Midbrain (tissue), 1 donor: ENCODE data around the gene RD3L.
"Not testable (repeated sequence)": the region's sequence is repeated elsewhere in the genome, so short reads cannot be mapped to it uniquely, and the experiment has no call there.

ENCODE experiments used
- DNase-seq: peaks from one replicate; lab custom pipeline; 2025; lab: John Stamatoyannopoulos, UW

The RD3L gene

DNA sequence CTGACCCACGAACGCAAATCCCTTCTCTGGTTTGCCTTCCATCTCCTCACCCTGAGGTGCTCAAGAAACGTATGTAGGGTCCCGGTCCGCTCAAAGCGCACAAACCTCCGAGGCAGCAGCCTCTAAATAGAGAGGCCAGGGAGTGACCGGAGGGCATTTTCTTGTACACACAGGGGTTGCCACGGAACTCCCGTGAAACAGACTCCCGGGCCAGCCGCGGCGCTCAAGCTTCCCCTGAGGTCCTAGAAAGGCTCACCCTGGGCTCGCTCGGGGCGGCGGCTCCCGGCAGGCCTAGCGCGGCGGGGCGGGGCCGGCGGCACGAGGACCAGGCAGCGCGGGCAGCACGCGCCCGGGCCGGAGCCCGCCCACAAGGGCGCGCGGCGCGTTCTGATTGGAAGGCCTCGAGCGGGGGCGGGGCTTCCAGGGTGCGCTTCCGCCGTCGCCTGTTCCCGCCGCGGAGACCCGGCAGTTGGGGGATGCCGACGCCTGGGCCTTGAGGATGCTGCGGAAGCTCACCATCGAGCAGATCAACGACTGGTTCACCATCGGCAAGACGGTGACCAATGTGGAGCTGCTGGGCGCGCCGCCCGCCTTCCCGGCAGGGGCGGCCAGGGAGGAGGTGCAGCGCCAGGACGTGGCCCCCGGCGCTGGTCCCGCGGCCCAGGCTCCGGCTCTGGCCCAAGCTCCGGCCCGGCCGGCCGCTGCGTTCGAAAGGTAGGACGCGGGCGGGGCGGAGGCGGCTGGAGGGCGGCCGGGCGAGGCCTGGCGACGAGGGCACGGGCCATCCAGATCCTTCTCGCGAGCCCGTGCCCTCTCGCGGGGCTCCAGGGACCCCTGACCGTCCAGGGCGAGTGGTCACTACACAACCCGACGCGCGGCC lies 14.1 kb downstream of the RD3L start, which contains the start of gene TDRD9:
Gene TDRD9, plus strand, starts transcription at position 446 of the 880 bp plus-strand sequence. Its CDS starts 54 bp downstream, at position 500.
- DNase-seq, result no peak

- DNase-seq, result no peak
Measured at GRCh38 chr14:103927566-103927965, 14.8 kb downstream of the RD3L start.

DNA sequence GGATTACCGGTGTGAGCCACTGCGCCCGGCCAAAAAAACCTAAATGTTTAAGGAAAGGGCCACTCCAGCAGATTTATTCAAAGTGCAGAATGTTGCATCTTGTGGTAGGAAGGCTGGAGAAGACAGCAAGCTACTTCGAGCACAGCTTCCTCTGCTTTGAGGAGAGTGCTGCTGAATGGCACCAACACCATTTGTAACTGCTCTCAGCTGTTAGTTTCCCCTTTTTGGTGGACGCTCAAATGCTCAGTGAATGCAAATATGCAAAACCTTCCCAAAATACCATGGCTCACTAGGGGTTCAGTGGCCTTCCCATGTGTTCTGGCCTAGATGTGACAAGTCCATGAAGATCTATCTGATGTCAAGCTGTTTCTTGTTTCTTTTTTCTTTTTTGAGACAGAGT lies 17.0 kb downstream of the RD3L start:
- no peak for DNase-seq

DNA sequence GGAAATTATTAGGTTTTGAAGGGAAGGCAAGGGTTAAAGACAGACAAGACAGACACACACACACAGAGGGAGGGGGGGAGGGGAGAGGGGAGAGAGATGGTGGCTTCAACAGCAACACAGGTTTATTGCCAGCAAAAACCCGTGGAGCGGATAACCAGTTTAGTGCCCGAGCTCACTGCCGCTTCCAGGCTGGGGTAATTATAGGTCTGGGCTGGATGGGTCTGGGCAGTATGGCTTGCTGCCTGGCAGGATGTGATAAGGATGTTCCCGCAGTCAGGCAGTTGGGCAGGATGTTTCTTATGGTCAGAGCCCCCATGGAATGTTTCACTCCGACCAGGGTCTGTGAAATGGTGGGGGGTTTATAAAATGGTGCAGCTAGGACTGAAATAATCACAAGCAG lies 18.5 kb downstream of the RD3L start:
- DNase-seq, result no peak

- DNase-seq, result not testable (repeated sequence)
Measured at GRCh38 chr14:103921855-103922200, 20.5 kb downstream of the RD3L start.

DNA sequence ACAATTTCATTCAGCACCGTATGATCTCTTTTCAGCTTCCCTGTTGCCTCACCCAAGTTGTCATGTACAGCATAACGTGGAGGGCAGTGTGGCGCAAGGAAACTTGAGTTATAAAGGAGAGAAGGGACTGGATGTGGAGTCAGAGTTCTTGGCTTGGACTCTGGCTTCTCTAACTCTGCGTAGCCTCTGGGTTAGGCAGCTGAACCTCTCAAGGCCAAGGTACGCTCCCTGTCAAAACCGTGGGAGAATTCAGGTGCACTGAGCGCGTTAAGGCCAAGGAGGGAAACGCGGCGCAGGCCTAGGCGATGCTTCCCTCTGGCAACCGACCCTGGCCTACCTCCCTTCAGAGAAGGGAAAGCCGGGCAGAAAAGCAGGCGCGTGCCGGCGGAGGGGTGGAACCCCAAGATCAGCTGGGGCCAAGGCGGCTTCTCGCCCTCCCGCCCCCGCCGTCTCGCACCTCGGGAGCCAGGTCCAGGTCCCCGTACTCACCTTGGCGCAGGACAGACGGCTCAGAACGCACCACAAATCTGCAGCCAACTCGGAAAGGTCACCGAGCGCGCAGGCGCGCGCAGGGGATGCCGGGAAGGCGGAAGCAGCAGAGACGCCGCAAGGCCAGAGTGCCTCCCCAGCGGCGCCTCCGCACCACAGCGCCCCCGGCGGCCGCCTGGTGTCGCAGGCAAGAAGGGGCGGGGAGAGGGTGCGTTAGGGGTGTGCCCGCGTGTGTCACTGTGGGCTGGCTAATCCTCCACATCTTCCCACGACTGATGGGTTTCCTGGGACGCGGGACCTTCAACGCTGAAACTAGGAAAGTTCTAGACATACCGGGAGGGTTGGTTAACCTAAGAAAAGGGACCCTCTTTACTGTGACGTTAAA lies 21.1 kb downstream of the RD3L start:
- DNase-seq, result peak; percentile 95

DNA sequence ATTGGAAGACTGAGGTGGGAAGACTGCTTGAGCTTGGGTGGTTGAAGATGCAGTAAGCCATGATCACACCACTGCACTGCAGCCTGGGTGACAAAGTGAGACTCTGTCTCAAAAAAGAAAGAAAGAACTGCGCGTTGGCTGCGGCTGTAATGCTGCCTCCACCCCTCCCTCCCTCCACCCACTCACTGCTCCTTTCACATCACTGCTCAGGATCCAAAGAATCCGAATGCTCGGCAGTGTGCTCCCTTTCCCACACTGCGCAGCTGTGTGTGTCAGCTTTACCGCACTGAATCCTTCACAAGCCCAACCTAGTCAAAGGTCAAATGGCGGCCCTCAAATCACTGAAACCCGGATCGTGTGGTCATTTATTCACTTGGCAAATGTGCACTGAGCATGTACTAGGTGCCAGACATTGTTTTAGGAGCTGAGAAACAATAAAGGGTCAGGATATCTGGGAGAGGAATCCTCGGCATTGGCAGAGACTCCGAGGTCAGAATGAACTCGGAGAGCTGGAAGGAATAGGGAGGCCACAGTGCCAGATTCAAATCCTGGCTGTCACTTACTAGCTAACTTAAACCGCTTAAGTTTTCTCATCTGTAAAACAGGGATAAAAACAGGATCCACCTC lies 25.6 kb downstream of the RD3L start:
- no peak for DNase-seq

DNA sequence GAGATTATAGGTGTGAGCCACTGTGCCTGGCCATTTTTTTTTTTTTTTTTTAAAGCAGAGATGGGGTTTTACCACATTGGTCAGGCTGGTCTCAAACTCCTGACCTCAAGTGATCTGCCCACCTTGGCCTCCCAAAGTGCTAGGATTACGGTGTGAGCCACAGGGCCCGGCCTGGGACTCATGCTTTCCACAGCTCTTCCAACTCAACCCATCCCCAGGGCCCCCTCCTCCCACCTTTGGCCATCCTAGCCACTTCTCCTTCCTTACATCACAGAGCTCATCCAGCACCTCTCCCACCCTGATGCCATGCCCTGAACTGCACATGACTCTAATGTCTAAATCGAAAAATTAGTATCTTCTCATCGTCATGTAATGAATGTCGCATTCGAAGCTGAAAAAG lies 26.7 kb downstream of the RD3L start:
- no peak for DNase-seq

DNA sequence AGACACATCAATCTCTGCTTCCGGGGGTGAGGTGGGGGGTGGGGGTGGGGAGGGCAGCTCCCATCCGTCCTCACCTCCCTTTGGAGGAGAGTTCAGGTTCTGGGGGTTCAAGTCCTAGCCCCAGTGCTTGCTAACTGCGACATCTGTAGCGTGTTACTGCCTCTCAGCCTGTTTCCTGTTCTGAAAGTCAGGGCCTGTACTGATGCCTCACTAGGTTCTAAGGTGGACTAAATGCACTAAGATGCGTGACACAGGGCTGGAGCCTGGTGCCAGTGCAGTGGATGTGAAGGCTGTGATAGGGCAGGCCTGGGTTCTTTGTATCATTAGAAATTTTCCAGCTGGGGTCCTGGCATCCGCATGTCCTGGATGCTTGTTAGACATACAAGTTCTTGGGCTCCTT lies 31.3 kb downstream of the RD3L start:
- no peak for DNase-seq

- peak; percentile 50 for DNase-seq
Measured at GRCh38 chr14:103910262-103910935, 31.9 kb downstream of the RD3L start.

DNA sequence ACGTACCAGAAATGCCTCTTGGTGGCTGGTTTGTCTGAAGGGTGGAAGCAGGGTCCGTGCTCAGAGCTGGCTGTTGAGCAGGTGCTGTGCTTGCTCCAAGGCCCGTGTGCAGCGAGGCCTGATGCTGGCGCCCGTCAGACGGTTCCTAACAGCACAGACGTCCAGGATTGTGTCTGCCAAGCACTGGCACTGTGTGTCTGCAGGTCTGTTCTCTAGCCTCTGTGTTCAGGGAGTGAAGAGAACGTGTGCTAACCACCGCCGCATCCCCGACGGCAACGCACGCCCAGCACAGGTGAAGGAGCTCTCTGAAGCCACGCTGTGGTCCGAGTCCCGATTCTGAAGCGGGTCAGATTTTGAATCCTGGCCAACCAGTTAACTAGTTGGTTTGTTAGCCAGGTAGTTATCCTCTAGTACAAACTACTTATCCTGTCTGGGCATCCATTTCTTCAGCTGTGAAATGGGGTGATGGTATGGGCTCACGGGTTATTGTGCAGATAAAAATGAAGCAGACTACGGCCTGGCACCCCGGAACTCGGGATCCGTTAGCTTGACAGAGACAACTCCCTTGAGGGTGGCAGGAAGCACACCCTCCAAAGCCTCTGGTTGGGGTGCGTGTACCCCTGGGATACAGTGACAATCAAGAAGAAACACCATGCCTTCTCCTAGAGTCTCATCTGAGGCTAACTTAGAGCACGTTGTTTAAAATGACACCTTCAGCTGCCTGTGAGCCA lies 32.6 kb downstream of the RD3L start:
- DNase-seq, result no peak

- no peak for DNase-seq
Measured at GRCh38 chr14:103908580-103908979, 33.7 kb downstream of the RD3L start.

DNA sequence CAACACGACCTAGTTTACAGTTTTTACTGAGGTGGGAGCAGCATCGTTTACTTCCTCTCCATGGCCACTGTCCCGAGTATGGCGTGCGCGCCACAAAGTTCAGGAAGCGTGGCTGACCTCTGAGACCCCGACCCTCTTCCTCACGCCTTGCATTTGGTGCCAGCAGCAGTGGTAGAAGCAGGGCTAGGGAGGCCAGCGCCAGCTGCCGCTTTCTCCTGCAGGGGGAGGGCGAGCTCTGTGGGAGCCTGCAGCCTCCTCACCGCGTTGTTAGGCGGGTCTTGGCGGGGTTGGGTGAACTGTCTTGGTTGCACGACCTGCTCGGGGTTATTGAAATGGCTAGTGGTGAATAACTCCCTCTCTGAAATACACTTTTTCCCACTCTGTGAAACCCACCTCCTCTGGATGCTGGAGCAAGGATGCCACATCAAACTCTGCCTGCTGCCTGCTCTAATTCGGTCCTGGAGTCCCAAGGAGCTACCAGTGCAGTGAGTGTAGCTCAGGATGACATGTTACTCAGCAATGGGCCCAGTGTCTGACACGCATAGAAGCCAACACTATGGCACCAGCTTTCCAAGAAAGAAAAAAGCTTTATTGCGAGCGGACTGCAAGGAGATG lies 36.4 kb downstream of the RD3L start:
- no peak for DNase-seq

DNA sequence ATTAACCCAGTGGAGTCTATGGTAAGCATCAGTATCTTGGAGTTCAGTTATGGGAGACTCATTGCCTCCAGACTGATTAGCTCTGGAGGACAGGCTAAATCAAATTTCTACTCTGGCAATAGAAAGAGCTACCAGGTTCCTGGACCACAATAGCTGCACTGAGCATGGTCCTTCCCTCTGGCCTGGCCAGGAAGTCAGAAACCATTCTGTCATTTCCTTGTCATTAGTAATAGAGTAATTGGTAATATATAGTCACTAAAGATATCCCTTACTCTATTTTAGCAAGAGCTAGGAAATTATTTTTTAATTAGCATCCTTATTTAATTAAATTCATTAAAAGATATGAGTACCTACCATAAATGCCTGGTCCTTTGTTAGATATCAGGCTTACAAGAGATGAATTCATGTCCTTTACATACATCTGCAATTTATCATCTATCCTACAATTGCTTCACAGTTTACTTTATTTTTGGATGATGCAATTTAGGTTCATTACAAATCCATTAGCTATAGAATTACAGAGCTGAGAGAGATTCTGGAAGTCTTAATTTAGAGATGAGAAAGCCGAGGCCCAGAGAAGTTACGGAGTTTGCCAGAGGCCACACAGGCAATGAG lies 37.7 kb downstream of the RD3L start:
- DNase-seq, result no peak

- no peak for DNase-seq
Measured at GRCh38 chr14:103899833-103900232, 42.5 kb downstream of the RD3L start.

DNA sequence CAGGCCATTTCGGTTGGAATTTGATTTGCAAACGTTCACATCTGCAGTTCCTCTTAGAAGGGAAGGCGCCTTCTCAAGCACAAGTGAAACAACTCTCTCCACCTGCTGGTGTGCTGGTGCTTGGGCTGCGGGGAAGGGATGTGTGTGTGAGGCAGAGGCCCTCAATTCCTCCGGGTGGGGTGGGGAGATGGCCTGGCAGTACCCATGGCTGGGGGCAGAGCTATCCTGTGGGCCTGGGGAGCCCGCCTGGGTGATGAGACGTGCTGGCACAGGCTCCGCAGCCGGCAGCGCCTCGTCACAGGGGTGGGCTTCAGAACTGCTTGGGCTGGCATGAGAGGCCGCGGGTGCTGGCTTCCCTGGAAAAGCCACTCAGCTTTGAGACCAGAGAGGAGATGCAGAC lies 43.0 kb downstream of the RD3L start:
- DNase-seq, result no peak

- no peak for DNase-seq
Measured at GRCh38 chr14:103898711-103899110, 43.6 kb downstream of the RD3L start.

- no peak for DNase-seq
Measured at GRCh38 chr14:103898204-103898603, 44.1 kb downstream of the RD3L start.

GRCh38 chr14:103897075-103897947 lies 45.0 kb downstream of the RD3L start:
- no peak for DNase-seq
